Gastroesophageal sphincter (tissue), 3 donors: Measurements from ENCODE around the gene ZBTB4.

Experiments used
- CTCF ChIP-seq, 4 experiments: fragments of 200-600 bp in 2 of 4; fragments of 450-650 bp in 2 of 4; sonication (generic) in 1 of 4; IDR thresholded peaks; one replicate each; pipeline ENCODE4 v1.5.1; 2017 to 2019; ENCODE audit warnings: antibody characterized with exemption in 4 of 4, mild to moderate bottlenecking in 2 of 4, moderate library complexity in 2 of 4
- EP300 ChIP-seq: sonication (generic); formaldehyde crosslinking; IDR thresholded peaks from one replicate; pipeline ENCODE4 v1.6.1; 2017; ENCODE audit warnings: antibody characterized with exemption, mild to moderate bottlenecking
- POLR2A ChIP-seq, 2 donors: fragments of 450-650 bp; IDR thresholded peaks; one replicate each; pipeline ENCODE4 v1.6.1; 2017; ENCODE audit warnings: antibody characterized with exemption in 2 of 2, mild to moderate bottlenecking in 2 of 2, moderate library complexity in 1 of 2

- TF ChIP-seq POLR2A (IDR thresholded peaks at IDR 0.05): no peak
- no peak for TF ChIP-seq CTCF (IDR thresholded peaks at IDR 0.05)
- TF ChIP-seq EP300: no peak
These were observed 63.1 kb downstream of the ZBTB4 start for GRCh38 chr17:7416323-7416722.
